SW 1271 (cell line): Measurements from ENCODE around the gene CRIM1.

Experiments used
- DNase-seq, 2 experiments: peaks; one replicate each; lab custom pipeline; 2025; lab: John Stamatoyannopoulos, UW

Gene CRIM1

GRCh38 chr2:36482576-36483214 lies 127.1 kb downstream of the CRIM1 start:
- no peak for DNase-seq

DNA sequence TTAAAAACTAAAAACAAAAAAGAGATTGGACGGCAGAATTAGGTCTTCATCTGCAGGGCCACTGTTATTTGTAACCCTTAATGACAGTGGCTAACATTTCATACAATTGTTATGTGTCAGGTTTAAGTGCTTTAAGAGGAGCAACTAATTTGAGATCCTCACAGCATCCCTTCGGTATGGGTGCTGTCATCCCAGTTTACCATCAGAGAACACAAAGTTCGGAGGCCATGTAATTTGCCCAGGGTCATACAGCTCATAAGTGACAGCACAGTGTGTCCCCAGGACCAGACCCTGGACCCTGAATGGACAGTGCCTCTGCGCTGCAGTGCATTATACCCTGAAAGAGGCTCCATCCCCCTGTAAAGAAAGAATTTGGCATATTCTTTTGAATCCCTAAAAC lies 127.7 kb downstream of the CRIM1 start:
- DNase-seq = no peak

DNA sequence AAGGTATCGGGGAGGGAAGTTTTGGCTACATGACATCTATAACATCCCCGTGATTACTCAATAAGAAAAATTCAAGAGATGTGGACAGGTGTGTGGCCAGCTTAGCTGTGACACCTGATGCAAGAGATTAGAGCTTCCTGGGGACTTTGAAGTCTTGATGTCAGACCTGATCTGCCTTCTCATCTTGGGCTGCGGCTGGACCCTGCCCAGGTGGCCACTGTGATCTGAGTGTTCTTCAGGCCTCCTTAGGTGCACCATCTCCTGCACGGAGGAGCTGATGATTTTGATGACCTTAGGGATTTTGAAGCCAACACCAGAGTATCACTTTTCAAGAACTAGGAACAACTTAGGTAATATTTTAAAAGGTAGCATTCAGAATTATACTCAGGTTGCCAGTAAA lies 128.9 kb downstream of the CRIM1 start:
- no peak for DNase-seq

DNA sequence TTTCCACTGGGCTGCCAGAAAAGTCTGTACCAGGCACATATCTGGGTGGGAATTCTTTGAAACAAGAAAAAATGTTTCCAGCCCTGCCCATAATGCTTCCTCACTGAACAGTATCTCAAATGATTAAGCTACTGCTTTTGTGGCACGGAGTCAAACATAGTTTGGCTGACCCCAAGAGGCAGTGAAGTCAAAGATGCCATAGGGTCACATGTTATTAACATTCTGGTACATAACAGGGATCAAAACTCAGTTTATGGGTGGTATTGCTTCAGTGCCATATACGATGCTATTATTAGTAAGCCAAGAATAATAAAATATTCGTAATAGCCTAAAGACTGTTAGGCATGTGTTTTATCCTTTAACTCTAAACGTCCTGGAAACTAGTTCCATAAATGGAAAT lies 129.9 kb downstream of the CRIM1 start:
- peak; percentile 28 to 55 for DNase-seq

DNA sequence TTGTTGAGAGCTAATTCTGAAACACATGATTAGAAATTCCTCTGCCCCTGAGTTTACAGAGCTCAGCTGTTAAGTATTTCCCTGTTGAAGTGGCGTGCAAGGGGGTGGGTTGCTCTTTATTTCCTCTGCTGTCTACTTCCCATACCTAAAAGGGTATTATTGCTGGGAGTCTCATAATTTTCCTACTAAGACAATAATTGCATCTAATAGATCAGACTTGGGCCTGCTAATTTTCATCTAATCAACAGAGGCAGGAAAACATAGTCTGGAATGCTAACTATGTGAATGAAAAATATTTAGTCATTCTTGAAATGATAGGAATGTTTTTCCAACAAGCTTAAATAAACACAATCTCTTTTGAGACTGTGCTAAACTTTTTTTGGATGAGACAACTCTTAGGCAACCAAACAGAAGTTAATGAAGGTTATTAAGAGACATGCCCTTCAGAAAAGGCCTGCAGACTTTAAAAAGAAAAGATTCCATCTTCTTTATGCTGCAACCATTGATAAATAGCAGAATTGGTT lies 131.0 kb downstream of the CRIM1 start:
- peak; percentile 64 to 91 for DNase-seq

DNA sequence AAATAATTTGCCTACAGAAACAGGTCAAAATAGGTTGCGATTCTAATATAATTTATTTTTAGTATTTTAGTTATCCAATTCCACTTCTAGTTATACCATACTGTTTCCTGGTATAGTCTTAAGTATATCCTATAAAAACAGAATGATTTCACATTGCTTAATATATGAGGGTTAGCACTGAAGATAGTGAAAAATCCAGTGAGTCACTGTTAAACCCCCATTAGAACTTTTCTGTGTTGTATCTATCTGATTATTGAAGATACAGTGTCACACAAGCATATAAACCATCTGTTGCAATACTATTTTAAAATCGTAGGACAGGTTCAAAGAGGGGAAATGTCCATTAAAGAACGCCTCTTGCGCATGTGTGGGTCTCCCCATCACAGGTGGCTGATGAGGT lies 132.4 kb downstream of the CRIM1 start:
- DNase-seq = no peak

- peak in 1 of 2 experiments; percentile 68 for DNase-seq
Observed at GRCh38 chr2:36489281-36489680, 133.7 kb downstream of the CRIM1 start.

DNA sequence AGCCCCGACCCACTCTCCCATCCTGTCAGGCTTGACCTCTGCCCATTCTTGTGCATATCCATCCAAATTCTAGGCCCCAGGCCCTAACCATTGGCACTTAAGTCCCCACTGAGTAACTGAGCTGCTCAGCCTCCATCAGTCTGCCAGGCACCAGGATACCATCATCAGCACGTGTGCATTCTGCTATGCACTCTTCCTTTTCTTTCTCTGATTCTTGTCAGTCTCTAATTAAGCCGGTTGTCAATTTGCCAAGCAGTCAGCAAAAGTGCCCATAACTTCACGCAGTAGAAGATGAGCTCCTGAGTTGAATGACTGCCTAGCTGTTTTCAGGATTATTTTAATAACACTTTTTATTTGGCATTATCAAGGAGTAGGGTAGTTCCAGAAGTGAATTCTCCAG lies 135.2 kb downstream of the CRIM1 start:
- no peak for DNase-seq

- no peak for DNase-seq
Observed at GRCh38 chr2:36492216-36492945, 136.8 kb downstream of the CRIM1 start.

GRCh38 chr2:36493306-36493705 lies 137.7 kb downstream of the CRIM1 start:
- no peak for DNase-seq

- no peak for DNase-seq
Observed at GRCh38 chr2:36497570-36498163, 142.1 kb downstream of the CRIM1 start.

DNA sequence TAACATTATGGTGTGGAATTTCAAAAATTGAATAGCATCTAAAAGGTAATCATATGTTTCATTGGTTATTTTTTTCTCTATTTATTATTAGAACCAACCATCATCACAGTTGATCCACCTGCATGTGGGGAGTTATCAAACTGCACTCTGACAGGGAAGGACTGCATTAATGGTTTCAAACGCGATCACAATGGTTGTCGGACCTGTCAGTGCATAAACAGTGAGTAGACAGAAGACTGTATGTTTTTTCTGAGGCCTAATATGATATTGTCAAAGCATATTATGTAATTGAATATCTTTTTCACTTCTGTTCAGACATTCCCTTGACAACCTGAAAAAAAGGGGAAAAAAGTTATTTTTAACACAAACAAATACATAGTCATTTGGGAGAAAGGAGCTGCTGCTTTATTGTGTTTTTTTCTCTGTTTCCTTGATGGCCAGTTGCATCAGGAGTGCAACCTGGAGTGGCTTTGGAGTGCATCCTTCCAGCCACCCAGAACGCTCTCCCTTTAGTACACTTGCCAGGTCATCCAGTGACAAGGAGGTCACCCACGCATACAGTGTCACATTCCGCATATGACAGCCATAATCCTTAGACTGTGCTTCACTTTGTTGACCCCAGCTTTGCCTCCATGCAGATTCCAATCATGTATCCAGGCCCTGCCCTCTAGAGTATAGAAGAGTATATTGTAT lies 143.7 kb downstream of the CRIM1 start:
- no peak for DNase-seq

GRCh38 chr2:36500072-36500471 lies 144.5 kb downstream of the CRIM1 start:
- DNase-seq = no peak

- no peak for DNase-seq
Observed at GRCh38 chr2:36502081-36502480, 146.5 kb downstream of the CRIM1 start.

GRCh38 chr2:36507408-36507812 lies 151.8 kb downstream of the CRIM1 start:
- DNase-seq = peak; percentile 31 to 81

DNA sequence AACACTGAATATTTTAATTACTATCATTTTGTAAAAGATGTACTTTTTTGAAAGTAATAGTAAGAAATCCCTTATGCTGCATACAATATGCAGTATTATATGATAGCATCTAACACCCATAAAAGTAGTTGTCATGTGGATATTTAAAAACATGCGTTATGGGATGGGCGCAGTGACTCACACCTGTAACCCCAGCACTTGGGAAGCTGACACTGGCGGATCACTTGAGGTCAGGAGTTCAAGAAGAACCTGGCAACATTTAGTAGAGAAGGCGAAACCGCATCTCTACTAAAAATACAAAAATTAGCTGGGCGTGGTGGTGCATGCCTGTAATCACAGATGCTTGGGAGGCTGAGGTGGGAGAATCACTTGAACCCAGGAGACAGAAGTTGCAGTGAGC lies 153.5 kb downstream of the CRIM1 start:
- no peak for DNase-seq

GRCh38 chr2:36511858-36512603 lies 156.5 kb downstream of the CRIM1 start:
- DNase-seq = no peak

DNA sequence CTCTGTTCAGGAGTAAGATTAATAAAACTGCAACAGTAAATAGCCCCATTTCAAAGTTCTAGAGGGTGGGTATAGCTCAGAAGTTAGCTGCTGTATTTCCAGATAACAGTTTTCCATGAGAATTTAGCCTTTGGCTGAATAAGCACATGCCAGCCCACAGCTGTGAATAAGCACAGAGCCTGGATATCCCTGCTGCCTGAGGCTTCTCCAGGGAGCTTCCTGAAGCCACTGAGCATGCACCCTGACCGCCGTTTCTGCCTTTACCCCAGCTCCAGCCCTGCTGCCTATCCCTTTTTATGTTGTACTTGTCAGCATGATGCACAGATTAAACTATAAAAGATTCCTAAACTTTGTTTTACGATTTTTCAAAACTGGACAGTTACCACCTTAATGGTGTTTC lies 157.1 kb downstream of the CRIM1 start:
- DNase-seq = no peak

GRCh38 chr2:36513661-36514060 lies 158.1 kb downstream of the CRIM1 start:
- DNase-seq = no peak

DNA sequence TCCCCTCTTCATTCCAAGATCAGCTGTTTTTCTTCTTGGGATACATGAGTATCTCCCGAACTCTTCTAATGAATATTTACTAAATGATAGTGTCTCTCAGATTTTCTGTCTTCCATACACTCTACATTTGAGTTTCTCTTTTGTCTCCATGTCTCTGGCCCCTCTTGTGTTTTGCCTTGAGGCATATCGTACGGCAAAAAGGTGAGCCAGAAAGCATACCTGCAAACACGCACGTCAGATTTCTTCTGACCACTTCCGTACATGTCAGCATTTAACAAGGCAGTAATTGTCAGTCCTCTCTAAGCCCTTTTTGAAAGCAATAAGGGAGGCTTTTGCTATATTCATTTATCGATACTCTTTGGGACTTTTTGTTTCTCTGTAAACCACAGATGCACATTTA lies 160.0 kb downstream of the CRIM1 start:
- no peak for DNase-seq

DNA sequence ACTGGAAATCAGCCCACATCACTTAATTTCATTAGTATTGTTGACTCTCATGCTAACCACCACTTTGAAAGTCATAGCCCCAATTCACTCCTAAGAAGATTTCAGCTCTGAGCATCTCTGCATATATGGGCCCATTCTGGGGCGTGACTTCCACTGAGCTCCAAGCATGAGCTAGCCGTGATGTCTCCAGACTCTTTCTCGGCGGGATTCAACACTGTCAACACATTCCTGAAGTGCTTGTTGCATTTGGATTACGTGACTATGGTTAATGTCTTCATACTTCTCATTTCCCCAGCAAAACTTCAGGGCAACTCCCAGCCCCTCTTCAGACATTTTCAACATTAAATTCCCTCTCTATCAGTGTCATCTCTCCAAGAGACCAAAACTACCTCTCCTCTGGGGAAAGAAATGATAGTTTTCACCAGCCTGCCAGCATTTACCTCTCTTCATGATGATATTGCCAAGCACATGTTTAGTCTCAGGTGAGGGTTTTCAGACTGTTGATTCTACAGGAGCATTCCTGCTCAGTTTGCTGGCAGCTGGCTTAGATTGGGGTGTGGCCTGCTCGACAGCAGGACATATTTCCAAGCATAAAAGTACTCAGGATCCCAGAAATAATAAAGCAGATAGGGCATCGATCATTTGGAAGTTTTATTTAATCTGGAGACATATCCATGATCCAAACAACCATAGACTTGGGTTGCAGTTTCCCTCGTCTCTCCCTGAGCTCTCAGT lies 160.7 kb downstream of the CRIM1 start:
- DNase-seq = no peak
